Measurements from ENCODE around the gene INVS. TPM values are rescaled to one million over a fixed set of nuclear protein-coding genes. Genes with fewer than 3 reads are reported as not detected.

The INVS gene, protein sequence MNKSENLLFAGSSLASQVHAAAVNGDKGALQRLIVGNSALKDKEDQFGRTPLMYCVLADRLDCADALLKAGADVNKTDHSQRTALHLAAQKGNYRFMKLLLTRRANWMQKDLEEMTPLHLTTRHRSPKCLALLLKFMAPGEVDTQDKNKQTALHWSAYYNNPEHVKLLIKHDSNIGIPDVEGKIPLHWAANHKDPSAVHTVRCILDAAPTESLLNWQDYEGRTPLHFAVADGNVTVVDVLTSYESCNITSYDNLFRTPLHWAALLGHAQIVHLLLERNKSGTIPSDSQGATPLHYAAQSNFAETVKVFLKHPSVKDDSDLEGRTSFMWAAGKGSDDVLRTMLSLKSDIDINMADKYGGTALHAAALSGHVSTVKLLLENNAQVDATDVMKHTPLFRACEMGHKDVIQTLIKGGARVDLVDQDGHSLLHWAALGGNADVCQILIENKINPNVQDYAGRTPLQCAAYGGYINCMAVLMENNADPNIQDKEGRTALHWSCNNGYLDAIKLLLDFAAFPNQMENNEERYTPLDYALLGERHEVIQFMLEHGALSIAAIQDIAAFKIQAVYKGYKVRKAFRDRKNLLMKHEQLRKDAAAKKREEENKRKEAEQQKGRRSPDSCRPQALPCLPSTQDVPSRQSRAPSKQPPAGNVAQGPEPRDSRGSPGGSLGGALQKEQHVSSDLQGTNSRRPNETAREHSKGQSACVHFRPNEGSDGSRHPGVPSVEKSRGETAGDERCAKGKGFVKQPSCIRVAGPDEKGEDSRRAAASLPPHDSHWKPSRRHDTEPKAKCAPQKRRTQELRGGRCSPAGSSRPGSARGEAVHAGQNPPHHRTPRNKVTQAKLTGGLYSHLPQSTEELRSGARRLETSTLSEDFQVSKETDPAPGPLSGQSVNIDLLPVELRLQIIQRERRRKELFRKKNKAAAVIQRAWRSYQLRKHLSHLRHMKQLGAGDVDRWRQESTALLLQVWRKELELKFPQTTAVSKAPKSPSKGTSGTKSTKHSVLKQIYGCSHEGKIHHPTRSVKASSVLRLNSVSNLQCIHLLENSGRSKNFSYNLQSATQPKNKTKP
- 20.2 and 38.4 TPM in 2 replicates for total RNA-seq

DNA sequence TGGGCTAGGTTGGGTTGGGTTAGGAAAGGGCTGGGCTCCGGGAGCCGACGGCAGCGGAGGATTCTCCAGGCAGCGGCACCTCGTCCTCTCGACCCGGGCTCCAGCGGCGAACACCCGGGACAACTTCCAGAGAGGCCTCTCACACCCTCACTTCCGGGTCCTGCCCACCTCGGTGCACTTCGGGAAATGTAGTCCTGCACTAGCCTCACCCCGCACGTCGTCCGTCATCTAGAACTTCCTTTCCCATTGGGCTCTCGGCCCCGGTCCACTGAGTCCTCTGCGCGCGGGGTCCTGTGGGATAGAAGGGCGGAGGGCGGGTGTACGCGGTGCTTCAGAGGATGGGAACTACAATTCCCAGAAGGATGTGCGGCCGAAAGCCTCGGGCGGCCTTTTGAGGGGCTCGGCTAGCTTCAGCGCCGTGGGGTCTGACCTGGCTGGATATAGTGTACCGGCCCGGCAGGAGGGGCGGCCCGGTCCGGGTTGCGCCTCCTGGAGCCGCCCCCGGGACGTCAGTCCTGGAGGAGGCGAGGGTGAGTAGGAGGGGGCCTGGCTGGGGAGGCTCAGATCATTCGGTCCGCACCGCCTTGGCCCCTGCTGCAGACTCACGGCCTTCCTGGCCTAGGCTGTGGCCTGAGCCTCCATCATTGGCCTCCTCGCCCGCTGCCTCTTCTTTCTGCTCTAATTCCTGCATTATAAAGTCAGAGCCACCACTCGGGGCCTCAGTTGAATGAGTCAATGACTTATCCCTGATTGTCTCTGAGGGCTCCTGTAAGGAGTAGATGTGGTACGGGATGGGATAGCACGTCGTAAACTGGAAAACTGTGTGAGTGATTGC is at the start of gene INVS, which contains the start of gene ERP44:
Gene INVS (plus strand): TSS at position 357 of the 835 bp plus-strand sequence. CDS start 5,279 bp downstream, outside the sequence.
Gene ERP44 (minus strand): TSS at position 114 of the 835 bp plus-strand sequence. CDS start 160 bp downstream, outside the sequence.

Other genes starting within 250 kb of the INVS start
- gene STX17, start 192.6 kb upstream of the INVS start, total RNA-seq: 22.2 and 31.3 TPM in 2 replicates
- 12.0 and 19.2 TPM in 2 replicates for gene ERP44, start 243 bp upstream of the INVS start, total RNA-seq